ENCODE data around the gene AKNAD1.

DNA sequence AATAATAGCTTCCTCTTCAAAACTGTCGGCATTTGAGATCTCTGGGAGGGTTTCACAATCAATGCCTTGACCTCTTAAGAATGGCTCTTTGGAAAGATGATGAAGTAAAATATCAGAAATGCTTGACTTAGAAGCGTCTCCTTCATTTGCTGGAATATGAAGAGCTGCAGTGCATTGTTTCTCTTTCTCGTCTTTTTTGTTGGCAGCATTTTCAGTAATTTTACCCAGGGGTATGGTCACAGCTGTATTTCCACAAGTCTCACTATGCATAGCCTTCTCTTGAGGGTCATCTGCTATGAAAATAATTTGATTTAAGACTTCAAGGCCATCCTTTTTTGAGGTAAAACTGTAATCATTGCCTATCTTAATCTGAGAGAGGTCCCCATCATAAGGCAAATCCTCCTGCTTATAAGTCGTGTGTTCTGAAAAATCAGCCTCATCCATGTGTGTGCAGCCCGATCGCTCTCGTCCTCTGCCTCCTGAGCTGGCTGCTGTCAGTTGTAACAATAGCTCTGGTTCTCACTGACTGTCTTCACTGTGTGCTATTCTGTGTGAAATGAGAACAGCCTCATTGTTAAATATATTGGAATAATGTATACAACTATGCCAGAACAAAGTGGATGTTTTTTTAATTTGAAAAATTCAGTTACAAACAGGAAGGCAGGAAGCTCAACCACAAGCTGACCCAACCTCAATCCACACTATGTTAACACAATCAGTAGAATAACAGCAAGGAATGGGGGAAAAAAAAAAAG is 4.5 kb downstream of the AKNAD1 start:
- TF ChIP-seq, protein P1, sequence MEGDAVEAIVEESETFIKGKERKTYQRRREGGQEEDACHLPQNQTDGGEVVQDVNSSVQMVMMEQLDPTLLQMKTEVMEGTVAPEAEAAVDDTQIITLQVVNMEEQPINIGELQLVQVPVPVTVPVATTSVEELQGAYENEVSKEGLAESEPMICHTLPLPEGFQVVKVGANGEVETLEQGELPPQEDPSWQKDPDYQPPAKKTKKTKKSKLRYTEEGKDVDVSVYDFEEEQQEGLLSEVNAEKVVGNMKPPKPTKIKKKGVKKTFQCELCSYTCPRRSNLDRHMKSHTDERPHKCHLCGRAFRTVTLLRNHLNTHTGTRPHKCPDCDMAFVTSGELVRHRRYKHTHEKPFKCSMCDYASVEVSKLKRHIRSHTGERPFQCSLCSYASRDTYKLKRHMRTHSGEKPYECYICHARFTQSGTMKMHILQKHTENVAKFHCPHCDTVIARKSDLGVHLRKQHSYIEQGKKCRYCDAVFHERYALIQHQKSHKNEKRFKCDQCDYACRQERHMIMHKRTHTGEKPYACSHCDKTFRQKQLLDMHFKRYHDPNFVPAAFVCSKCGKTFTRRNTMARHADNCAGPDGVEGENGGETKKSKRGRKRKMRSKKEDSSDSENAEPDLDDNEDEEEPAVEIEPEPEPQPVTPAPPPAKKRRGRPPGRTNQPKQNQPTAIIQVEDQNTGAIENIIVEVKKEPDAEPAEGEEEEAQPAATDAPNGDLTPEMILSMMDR (IDR thresholded peaks at IDR 0.05; ENCODE audit: low read depth, low read length), result no peak
- no peak for TF ChIP-seq POLR2A (IDR thresholded peaks at IDR 0.05; ENCODE audit: extremely low read depth, insufficient read length)
